Pancreas (tissue), 10 donors: Measurements from ENCODE around the gene SNX1. TPM values are rescaled to one million over a fixed set of nuclear protein-coding genes. Genes with fewer than 3 reads are reported as not detected.

Source experiments
- ATAC-seq, 4 donors: fragments of 200-7000 bp; cut with Tn5 transposase; one replicate each; pipeline versions ENCODE4 v1.8.0 to v1.9.1; 2020; ENCODE audit warnings: mild to moderate bottlenecking in 4 of 4, moderate library complexity in 4 of 4
- DNase-seq, 6 donors: peaks; one replicate each; pipeline ENCODE4 v3.0.0-alpha.2; 2020
- FAIRE-seq: peaks from 2 replicates; lab custom pipeline; 2012; peaks lifted over from hg19 to GRCh38; lab: Jason Lieb, UNC
- H3K27ac ChIP-seq, 4 donors: fragments of 200-600 bp; sonication (generic); 1 replicate in 3 of 4; 2 replicates in 1 of 4; pipeline versions ENCODE4 v1.5.0 to v1.8.0; 2020
- H3K27me3 ChIP-seq, 4 donors: fragments of 200-600 bp; one replicate each; pipeline ENCODE4 v1.8.0; 2021
- H3K36me3 ChIP-seq, 3 donors: fragments of 200-600 bp; sonication (generic) in 1 of 3; one replicate each; pipeline versions ENCODE4 v1.5.0 to v1.8.0; 2020 to 2021
- H3K4me1 ChIP-seq, 3 donors: fragments of 200-600 bp; one replicate each; pipeline ENCODE4 v1.8.0; 2021
- H3K4me3 ChIP-seq, 4 donors: fragments of 200-600 bp; sonication (generic) in 2 of 4; one replicate each; pipeline versions ENCODE4 v1.5.0 to v1.8.0; 2020 to 2021
- H3K9me3 ChIP-seq, 4 donors: fragments of 200-600 bp; one replicate each; pipeline ENCODE4 v1.8.0; 2021
- CTCF ChIP-seq, 4 donors: fragments of 200-600 bp; sonication (generic) in 3 of 4; IDR thresholded peaks; one replicate each; pipeline versions ENCODE4 v1.5.0 to v1.8.0; 2021; ENCODE audit warnings: antibody characterized with exemption in 4 of 4
- WGBS, 2 donors: extraction: QIAGEN DNeasy Blood & Tissue Kit; methylation state at CpG; one replicate each; pipeline ENCODE4 v1.1.7; 2013; 5-methylcytosine and 5-hydroxymethylcytosine counted together
- intact Hi-C, 3 donors: fragments of 100-400 bp; cut with DNase I; formaldehyde crosslinking; loops; one replicate each; pipeline versions ENCODE4 v1.11.1 to v1.14.2; 2022
- polyA plus RNA-seq, 2 donors: library from polyadenylated mRNA; stranded (reverse); fragments of 200-250 nt; gene quantifications; one replicate each; pipeline ENCODE4 v1.2.3, GENCODE V29; 2013
- total RNA-seq, 6 donors: library from RNA; stranded (reverse); fragmentation: NEBNext Ultra II Directional in 4 of 6; extraction: Animal tissue kit (Norgen Biotek cat#: 25700) in 4 of 6; gene quantifications; one replicate each; pipeline versions ENCODE4 v1.2.1 to v1.2.4, GENCODE V29; 2021 to 2023
- donor health status: healthy with polysubstance abuse.
- donor health status: DM: no; HTN: no; CAD: no; lungs with moderate emphysema.
- donor health status: DM: no; HTN: no; CAD: no.
- donor health status: control.
- donor health status: control.
- donor health status: Bipolar disorder and iron deficiency.
- donor health status: DM: yes; HTN: yes; CAD: no.
- donor health status: DM: no; HTN: no; CAD: no.
- donor health status: DM: no; HTN: no; CAD: no.
- donor health status: DM: yes; HTN: yes; CAD: no.

The SNX1 gene
- total and polyA plus RNA-seq, 8 donors = 32.9 to 82.4 (median 44.9) TPM

- FAIRE-seq = no peak
- Histone ChIP-seq H3K36me3 (peaks cover 0 to 17% (median 0%) of the 10 kb centered on the region in 3 donors), H3K4me1 (peaks cover 0 to 28% (median 12%) of the 10 kb centered on the region in 3 donors), H3K4me3 (no peak overlapping the region), H3K27me3 (no peaks in the 10 kb centered on the region), H3K9me3 (no peaks in the 10 kb centered on the region), H3K27ac (peak overlapping the region in 2 of 4 donors; percentile 10 to 29)
- intact Hi-C loops = no loop called here
- ATAC-seq = no peak
- 83 to 89% methylated on average over 12 of the region's 12 CpGs for WGBS, 2 donors
- no peak for DNase-seq
- TF ChIP-seq CTCF (IDR thresholded peaks at IDR 0.05) = no peak
These were observed 6.1 kb upstream of the SNX1 start for GRCh38 chr15:64089543-64090280.

GRCh38 chr15:64090527-64090926, 5.3 kb upstream of the SNX1 start:
- Histone ChIP-seq H3K4me3 (no peak overlapping the region), H3K36me3 (peaks cover 0 to 10% (median 0%) of the 10 kb centered on the region in 3 donors), H3K27ac (peak overlapping the region in 2 of 4 donors; percentile 20 to 21), H3K27me3 (no peaks in the 10 kb centered on the region), H3K9me3 (no peaks in the 10 kb centered on the region), H3K4me1 (peaks cover 0 to 34% (median 19%) of the 10 kb centered on the region in 3 donors)
- WGBS, 2 donors = 70 to 72% methylated on average over 3 of the region's 3 CpGs
- FAIRE-seq = no peak
- no peak for DNase-seq
- TF ChIP-seq CTCF (IDR thresholded peaks at IDR 0.05) = no peak
- intact Hi-C loops = no loop called here
- ATAC-seq = no peak

- intact Hi-C loops = no loop called here
- H3K27ac ChIP-seq = peak overlapping the region in 3 of 4 donors; percentile 82 to 93 (median 92)
- DNase-seq = no peak
These were observed 3.5 kb upstream of the SNX1 start for GRCh38 chr15:64092075-64092820.

GRCh38 chr15:64092864-64093626, 2.7 kb upstream of the SNX1 start:
- ATAC-seq = peak; percentile 17 to 54 (median 42)
- H3K27me3 ChIP-seq = no peaks in the 10 kb centered on the region
- H3K27ac ChIP-seq = peak overlapping the region; percentile 70 to 93 (median 87)
- WGBS, 2 donors = 0 to 1% methylated on average over 22 of the region's 22 CpGs
- TF ChIP-seq CTCF (IDR thresholded peaks at IDR 0.05) = no peak
- DNase-seq = peak in 5 of 6 donors; percentile 58 to 68 (median 64)
- intact Hi-C loops = no loop called here
- FAIRE-seq = no peak
- no peaks in the 10 kb centered on the region for H3K9me3 ChIP-seq
- H3K36me3 ChIP-seq = peaks cover 0 to 2% (median 0%) of the 10 kb centered on the region in 3 donors
- H3K4me3 ChIP-seq = peak overlapping the region; percentile 44 to 72 (median 64)
- peaks cover 0 to 42% (median 30%) of the 10 kb centered on the region in 3 donors for H3K4me1 ChIP-seq

More at GRCh38 chr15:64092075-64092820, 3.5 kb upstream of the SNX1 start:
- no peaks in the 10 kb centered on the region for H3K27me3 ChIP-seq
- H3K4me3 ChIP-seq = peak overlapping the region in 2 of 4 donors; percentile 58 to 69
- H3K9me3 ChIP-seq = no peaks in the 10 kb centered on the region
- no peak for ATAC-seq
- H3K4me1 ChIP-seq = peaks cover 0 to 34% (median 22%) of the 10 kb centered on the region in 3 donors
- peaks cover 0 to 10% (median 0%) of the 10 kb centered on the region in 3 donors for H3K36me3 ChIP-seq
- no peak for FAIRE-seq
- TF ChIP-seq CTCF (IDR thresholded peaks at IDR 0.05) = no peak
